ENCODE results near the gene NEK8.

Gene NEK8

DNA sequence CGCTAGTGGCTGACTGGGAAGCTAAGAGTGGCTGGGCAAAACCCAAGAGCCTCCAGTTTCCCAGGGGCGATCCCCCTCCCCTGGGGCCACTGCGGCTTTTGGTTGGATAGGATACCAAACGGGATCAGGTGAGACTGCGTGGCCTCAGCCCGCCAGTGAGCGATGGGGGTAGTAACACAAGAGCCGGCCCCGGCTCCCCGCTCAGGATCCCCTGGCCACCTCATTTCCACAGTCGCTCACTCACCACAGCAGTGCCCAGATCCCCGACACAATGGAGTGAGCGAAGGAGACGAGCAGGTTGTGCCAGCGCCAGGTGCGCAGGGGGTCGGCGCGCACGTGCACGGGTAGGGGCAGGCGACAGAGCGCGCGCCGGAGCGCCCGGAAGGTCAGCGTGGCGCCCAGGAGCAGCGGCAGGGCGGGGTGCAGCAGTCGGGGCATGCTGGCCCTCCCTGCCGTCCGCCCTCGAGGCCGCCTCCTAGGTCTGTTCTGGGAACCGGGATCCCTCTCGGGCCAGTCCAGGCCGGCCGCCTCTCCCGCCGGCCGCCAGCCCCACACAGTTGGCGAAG, 2.8 kb upstream of the NEK8 start:
- TF ChIP-seq TAF1 (IDR thresholded peaks at IDR 0.05; ENCODE audit: borderline replicate concordance, insufficient read depth, low read length) (peak; percentile 78; the same call in 1 of the 2 replicates), POLR2AphosphoS5 (IDR thresholded peaks at IDR 0.05; ENCODE audit: low read depth, low read length) (no peak; the same call in 1 of the 2 replicates)

DNA sequence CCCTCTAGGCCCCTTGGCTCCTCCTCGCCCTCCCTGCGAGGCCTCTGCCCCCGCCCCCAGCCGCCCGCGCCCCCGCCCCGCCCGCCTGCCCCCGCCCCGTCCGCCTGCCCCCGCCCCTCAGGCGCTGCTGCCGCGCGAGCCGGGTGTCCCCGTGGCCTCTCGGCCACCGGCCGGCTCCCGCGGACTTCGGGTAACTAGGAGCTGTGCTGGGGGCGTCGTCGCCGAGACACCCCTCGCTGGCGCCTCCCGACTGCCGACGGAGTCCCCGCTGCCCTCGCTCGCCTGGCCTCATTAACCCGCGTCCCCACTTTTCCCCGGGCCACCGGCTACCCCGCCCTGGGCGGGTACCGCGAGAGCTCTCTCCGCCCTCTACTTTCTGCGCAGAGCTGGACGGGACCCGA, 2.4 kb upstream of the NEK8 start, which contains the start of gene TLCD1:
TSS of gene TLCD1 (minus strand) at position 8 of the 401 bp plus-strand sequence. CDS start 136 bp downstream, outside the sequence.
- TF ChIP-seq POLR2AphosphoS5 (IDR thresholded peaks at IDR 0.05; ENCODE audit: low read depth, low read length) (no peak; the same call in 1 of the 2 replicates), TAF1 (IDR thresholded peaks at IDR 0.05; ENCODE audit: borderline replicate concordance, insufficient read depth, low read length) (peak; percentile 7; the same call in 1 of the 2 replicates), SIN3A (IDR thresholded peaks at IDR 0.05; ENCODE audit: borderline replicate concordance, insufficient read depth, low read length) (peak; percentile 5; the same call in 1 of the 2 replicates)

DNA sequence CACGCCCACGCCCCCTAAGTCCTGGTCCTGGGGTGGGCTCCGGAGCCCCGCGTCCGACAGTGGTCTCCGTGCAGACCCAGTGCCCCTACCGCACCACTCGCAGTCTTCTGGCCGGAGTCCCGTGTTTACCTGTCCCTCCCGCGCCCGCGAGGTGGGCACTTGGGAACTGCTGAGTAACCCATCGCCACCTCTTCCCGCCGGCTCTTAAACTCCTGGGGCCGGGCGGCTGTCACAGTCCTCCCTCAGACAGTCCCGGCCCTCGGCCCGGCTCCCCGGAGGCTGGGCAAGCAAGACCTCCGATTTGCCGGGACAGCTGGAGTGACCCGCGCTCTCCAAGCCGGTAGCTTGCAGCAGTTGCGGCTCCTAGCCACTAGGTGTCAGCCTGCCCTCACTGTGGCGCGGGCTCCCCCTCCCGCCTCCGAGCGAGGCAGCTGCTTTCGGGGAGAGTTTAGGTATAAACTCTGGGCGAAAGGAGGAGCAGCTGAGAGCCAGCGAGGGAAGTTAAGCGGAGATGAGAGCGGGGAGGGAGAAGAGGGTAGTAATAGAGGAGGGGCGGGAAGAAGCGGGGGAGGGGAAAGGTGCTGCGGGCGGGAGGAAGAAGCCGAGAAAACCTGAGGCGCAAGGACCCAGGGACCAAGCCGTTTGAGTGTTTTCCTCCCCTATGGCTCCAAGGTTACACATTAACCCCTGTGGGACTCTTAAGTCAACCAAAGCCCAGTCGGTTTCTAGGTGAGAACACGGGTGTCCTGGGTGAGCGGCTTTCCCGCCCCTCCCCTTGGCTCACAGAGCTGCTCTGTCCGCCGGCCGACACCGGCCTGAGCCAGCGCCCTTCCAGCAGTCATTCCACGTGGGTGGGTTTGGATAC, 1.7 kb upstream of the NEK8 start:
- TF ChIP-seq FOXP2 (optimal IDR thresholded peaks at IDR 0.05; ENCODE audit: borderline replicate concordance, extremely low read depth, extremely low read length, insufficient read depth), result no peak
- TF ChIP-seq, protein P1, sequence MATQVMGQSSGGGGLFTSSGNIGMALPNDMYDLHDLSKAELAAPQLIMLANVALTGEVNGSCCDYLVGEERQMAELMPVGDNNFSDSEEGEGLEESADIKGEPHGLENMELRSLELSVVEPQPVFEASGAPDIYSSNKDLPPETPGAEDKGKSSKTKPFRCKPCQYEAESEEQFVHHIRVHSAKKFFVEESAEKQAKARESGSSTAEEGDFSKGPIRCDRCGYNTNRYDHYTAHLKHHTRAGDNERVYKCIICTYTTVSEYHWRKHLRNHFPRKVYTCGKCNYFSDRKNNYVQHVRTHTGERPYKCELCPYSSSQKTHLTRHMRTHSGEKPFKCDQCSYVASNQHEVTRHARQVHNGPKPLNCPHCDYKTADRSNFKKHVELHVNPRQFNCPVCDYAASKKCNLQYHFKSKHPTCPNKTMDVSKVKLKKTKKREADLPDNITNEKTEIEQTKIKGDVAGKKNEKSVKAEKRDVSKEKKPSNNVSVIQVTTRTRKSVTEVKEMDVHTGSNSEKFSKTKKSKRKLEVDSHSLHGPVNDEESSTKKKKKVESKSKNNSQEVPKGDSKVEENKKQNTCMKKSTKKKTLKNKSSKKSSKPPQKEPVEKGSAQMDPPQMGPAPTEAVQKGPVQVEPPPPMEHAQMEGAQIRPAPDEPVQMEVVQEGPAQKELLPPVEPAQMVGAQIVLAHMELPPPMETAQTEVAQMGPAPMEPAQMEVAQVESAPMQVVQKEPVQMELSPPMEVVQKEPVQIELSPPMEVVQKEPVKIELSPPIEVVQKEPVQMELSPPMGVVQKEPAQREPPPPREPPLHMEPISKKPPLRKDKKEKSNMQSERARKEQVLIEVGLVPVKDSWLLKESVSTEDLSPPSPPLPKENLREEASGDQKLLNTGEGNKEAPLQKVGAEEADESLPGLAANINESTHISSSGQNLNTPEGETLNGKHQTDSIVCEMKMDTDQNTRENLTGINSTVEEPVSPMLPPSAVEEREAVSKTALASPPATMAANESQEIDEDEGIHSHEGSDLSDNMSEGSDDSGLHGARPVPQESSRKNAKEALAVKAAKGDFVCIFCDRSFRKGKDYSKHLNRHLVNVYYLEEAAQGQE (IDR thresholded peaks at IDR 0.05; ENCODE audit: insufficient read depth in 1 of 2, low read depth in 2 of 2, low read length in 2 of 2), result no peak
- no peak for TF ChIP-seq POLR2AphosphoS5 (IDR thresholded peaks at IDR 0.05; ENCODE audit: low read depth, low read length)
- TF ChIP-seq SIN3A (IDR thresholded peaks at IDR 0.05; ENCODE audit: borderline replicate concordance, insufficient read depth, low read length), result no peak
- no peak for TF ChIP-seq TAF1 (IDR thresholded peaks at IDR 0.05; ENCODE audit: borderline replicate concordance, insufficient read depth, low read length)

DNA sequence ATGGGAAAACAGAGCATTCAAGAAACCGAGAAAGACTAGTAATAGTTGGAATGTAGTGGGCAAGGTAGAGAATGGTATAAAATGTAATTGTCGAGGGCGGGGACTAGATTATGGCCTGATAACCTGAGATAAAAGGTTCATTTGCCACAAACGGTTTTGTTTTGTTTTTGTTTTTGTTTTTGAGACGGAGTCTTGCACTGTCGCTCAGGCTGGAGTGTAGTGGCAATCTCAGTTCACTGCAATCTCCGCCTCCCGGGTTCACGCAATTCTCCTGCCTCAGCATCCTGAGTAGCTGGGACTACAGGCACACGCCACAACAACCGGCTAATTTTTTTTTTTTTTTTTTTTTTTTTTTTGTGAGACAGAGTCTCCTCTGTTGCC, 1.4 kb downstream of the NEK8 start:
- TF ChIP-seq, protein P1 (IDR thresholded peaks at IDR 0.05; ENCODE audit: insufficient read depth in 1 of 2, low read depth in 2 of 2, low read length in 2 of 2), result no peak
- TF ChIP-seq POLR2AphosphoS5 (IDR thresholded peaks at IDR 0.05; ENCODE audit: low read depth, low read length) (no peak), FOXP2 (optimal IDR thresholded peaks at IDR 0.05; ENCODE audit: borderline replicate concordance, extremely low read depth, extremely low read length, insufficient read depth) (no peak), SIN3A (IDR thresholded peaks at IDR 0.05; ENCODE audit: borderline replicate concordance, insufficient read depth, low read length) (no peak), TAF1 (IDR thresholded peaks at IDR 0.05; ENCODE audit: borderline replicate concordance, insufficient read depth, low read length) (no peak)

- TF ChIP-seq FOXP2 (optimal IDR thresholded peaks at IDR 0.05; ENCODE audit: borderline replicate concordance, extremely low read depth, extremely low read length, insufficient read depth) (no peak), TAF1 (IDR thresholded peaks at IDR 0.05; ENCODE audit: borderline replicate concordance, insufficient read depth, low read length) (no peak), SIN3A (IDR thresholded peaks at IDR 0.05; ENCODE audit: borderline replicate concordance, insufficient read depth, low read length) (no peak), POLR2AphosphoS5 (IDR thresholded peaks at IDR 0.05; ENCODE audit: low read depth, low read length) (no peak)
- TF ChIP-seq, protein P1 (IDR thresholded peaks at IDR 0.05; ENCODE audit: insufficient read depth in 1 of 2, low read depth in 2 of 2, low read length in 2 of 2), result no peak
These were observed 4.8 kb downstream of the NEK8 start for GRCh38 chr17:28733346-28733745.

All from PFSK-1 (cell line).